Measurements from ENCODE around the gene MRAP2. TPM values are rescaled to one million over a fixed set of nuclear protein-coding genes. Genes with fewer than 3 reads are reported as not detected.

The MRAP2 gene
- polyA plus RNA-seq, 1 experiment = 0.16 TPM

DNA sequence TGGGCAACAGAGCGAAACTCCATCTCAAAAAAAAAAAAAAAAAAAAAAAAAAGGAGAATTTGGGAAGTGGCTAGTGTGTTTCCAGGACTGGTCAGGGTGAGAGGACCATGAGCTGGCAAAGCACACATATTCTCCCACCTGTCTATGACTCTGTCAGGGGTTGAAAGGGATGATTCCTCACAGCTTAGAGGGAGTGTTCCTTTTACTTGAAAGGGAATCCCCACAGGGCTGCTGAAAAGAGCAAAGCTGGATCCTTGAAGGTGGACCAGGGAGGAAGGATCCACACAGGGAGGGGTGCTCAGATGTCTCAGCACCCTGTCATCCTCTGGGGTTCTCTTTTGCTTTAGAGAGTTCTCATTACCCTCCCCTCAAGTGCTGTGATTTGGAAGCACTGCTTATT is 13.2 kb downstream of the MRAP2 start:
- Histone ChIP-seq H3K4me3 (ENCODE audit: low read depth, low read length) (no peak overlapping the region), H3K27me3 (ENCODE audit: control insufficient read depth, insufficient read depth, low read length) (peaks cover 2% of the 10 kb centered on the region; the same call in 1 of the 2 replicates), H3K36me3 (ENCODE audit: control insufficient read depth, insufficient read depth, low read length) (no peaks in the 10 kb centered on the region)
- CTCF ChIA-PET = interaction anchor here (0.6 kb wide), 1 partner anchor 87 kb away, joined by 3 read pairs; no protein-coding TSS in a partner anchor
- DNase-seq (ENCODE audit: low read depth) = no peak
- no peak for TF ChIP-seq CTCF (IDR thresholded peaks at IDR 0.05; ENCODE audit: insufficient read depth, low read depth, low read length)
- POLR2A ChIA-PET = no interaction called here

- ChIA-PET CTCF (no interaction called here), POLR2A (no interaction called here)
- no peak for DNase-seq (ENCODE audit: low read depth)
- no peaks in the 10 kb centered on the region for H3K27me3 ChIP-seq (ENCODE audit: control insufficient read depth, insufficient read depth, low read length)
- no peak for TF ChIP-seq CTCF (IDR thresholded peaks at IDR 0.05; ENCODE audit: insufficient read depth, low read depth, low read length)
- H3K4me3 ChIP-seq (ENCODE audit: low read depth, low read length) = no peak overlapping the region
- no peaks in the 10 kb centered on the region for H3K36me3 ChIP-seq (ENCODE audit: control insufficient read depth, insufficient read depth, low read length)
Observed at GRCh38 chr6:84048588-84048987, 15.0 kb downstream of the MRAP2 start.

DNA sequence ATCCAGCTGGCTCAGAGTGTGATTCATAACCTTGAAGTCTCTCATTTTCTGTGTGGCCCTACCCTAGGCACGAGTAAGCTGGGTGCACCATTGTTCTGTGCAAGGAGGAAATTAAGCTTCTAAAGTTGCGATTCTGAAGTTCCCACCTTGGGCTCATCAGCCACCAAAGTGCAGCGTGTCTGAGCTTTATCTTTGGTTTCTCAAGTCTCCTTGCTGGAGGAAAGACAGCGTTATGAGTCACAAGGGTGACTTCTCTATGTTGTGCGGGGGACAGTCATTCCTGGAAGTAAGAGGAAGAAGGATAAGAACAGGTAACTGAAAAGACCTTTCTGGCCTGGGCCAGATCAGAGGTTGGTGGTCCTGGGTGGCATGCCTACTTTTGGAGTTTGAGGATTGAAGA is 16.8 kb downstream of the MRAP2 start:
- ChIA-PET CTCF (no interaction called here), POLR2A (no interaction called here)
- DNase-seq (ENCODE audit: low read depth) = no peak
- H3K27me3 ChIP-seq (ENCODE audit: control insufficient read depth, insufficient read depth, low read length) = peaks cover 3% of the 10 kb centered on the region; the same call in 1 of the 2 replicates
- no peak for TF ChIP-seq CTCF (IDR thresholded peaks at IDR 0.05; ENCODE audit: insufficient read depth, low read depth, low read length)
- no peaks in the 10 kb centered on the region for H3K36me3 ChIP-seq (ENCODE audit: control insufficient read depth, insufficient read depth, low read length)
- no peak overlapping the region for H3K4me3 ChIP-seq (ENCODE audit: low read depth, low read length)

DNA sequence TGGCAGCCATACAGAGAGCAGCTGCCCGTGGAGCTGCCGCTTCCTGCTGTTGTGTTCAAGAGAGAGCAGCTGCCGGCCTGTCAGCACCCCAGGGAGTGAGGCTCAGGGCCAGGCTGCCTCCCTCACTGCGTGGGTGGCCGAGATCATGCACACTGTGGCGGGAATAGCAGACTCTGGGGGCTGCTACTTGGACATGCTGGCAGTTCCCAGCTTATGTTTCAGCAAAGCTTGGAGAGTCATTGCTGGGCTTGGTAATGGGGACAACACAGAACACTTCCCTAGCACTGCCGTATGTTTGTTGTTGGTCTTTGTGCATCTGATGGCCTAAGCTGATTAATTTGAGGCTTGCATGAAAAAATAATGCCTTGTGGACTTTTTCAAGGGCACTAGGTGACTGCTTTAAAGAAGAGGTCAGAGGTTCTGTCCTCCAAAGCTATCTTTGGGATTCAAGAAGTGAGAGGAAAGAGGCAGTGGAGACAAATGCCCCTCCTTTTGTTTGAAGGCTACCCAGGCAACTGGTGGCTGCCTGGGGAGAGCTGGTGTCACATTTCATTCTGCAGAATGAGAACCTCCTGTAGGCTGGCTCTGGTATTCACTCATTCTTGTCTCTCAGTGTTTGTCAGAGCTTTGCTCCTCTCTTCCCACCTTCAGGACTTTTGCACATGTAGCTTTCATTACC is 18.8 kb downstream of the MRAP2 start:
- TF ChIP-seq CTCF (IDR thresholded peaks at IDR 0.05; ENCODE audit: insufficient read depth, low read depth, low read length) = 0 out of 2 replicates have a peak, but pooled peaks have one; percentile 13
- no peak for DNase-seq (ENCODE audit: low read depth)
- H3K27me3 ChIP-seq (ENCODE audit: control insufficient read depth, insufficient read depth, low read length) = peaks cover 3% of the 10 kb centered on the region; the same call in 1 of the 2 replicates
- ChIA-PET POLR2A (no interaction called here), CTCF (interaction anchor here (0.5 to 1.8 kb wide), 4 partner anchors 9 to 437 kb away, joined by 3 to 5 read pairs (median 3); no protein-coding TSS in a partner anchor)
- no peaks in the 10 kb centered on the region for H3K36me3 ChIP-seq (ENCODE audit: control insufficient read depth, insufficient read depth, low read length)
- peak overlapping the region; percentile 24 for H3K4me3 ChIP-seq (ENCODE audit: low read depth, low read length)

DNA sequence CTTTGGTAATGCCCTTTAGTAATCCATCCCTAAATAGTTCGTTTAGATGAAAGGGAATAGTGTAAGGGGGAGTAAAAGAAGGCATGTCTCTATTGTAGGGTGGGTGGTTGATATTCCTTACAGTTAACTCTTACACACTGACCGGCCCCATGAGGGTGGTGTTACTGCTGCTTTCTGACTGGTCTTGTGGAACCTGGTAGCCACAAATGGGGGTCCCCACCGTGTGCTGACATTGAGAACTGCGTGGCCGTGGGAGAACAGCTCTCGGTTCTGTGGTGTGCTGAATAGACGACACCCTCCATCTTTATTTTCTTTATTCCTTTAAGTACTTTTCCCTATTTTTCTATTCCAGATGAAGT is 19.3 kb downstream of the MRAP2 start:
- POLR2A ChIA-PET = no interaction called here
- Histone ChIP-seq H3K27me3 (ENCODE audit: control insufficient read depth, insufficient read depth, low read length) (peaks cover 3% of the 10 kb centered on the region; the same call in 1 of the 2 replicates), H3K4me3 (ENCODE audit: low read depth, low read length) (no peak overlapping the region), H3K36me3 (ENCODE audit: control insufficient read depth, insufficient read depth, low read length) (no peaks in the 10 kb centered on the region)
- CTCF ChIA-PET = interaction anchor here (0.5 to 1.8 kb wide), 4 partner anchors 8 to 178 kb away, joined by 3 to 5 read pairs (median 3); no protein-coding TSS in a partner anchor
- no peak for DNase-seq (ENCODE audit: low read depth)
- TF ChIP-seq CTCF (IDR thresholded peaks at IDR 0.05; ENCODE audit: insufficient read depth, low read depth, low read length) = no peak
